GM19025 (cell line): ENCODE data around the gene PEPD.

ENCODE experiments used
- ATAC-seq: cut with Tn5 transposase; IDR thresholded peaks from one replicate; pipeline ENCODE4 v1.9.1; 2021; ENCODE audit warnings: mild to moderate bottlenecking, low read depth, moderate library complexity; ENCODE audit not compliant: unreplicated experiment

The PEPD gene

GRCh38 chr19:33344573-33344925 lies 177.0 kb downstream of the PEPD start:
- ATAC-seq: no peak

GRCh38 chr19:33343859-33344572 lies 177.6 kb downstream of the PEPD start:
- ATAC-seq: no peak

- no peak for ATAC-seq
Measured at GRCh38 chr19:33343301-33343700, 178.3 kb downstream of the PEPD start.

- ATAC-seq: no peak
Measured at GRCh38 chr19:33340991-33341390, 180.6 kb downstream of the PEPD start.

GRCh38 chr19:33339016-33339984 lies 182.3 kb downstream of the PEPD start:
- no peak for ATAC-seq
